ENCODE measurements around the gene FHOD3. TPM values are rescaled to one million over a fixed set of nuclear protein-coding genes. Genes with fewer than 3 reads are reported as not detected.

FHOD3 gene
- total RNA-seq, 1 donor, result 13.0 TPM

- H3K4me2 ChIP-seq (ENCODE audit: insufficient read depth, low read length), result no peak overlapping the region
- H4K20me1 ChIP-seq (ENCODE audit: insufficient read depth, low read length), result peaks cover 8% of the 10 kb centered on the region
- no peak overlapping the region for H3K4me3 ChIP-seq (ENCODE audit: insufficient read depth, low read length)
- H3K36me3 ChIP-seq (ENCODE audit: insufficient read depth, low read length), result no peaks in the 10 kb centered on the region
- H3K27me3 ChIP-seq (ENCODE audit: insufficient read depth, low read length), result no peaks in the 10 kb centered on the region
- no peak overlapping the region for H2AFZ ChIP-seq (ENCODE audit: low read length)
- TF ChIP-seq, protein P1, sequence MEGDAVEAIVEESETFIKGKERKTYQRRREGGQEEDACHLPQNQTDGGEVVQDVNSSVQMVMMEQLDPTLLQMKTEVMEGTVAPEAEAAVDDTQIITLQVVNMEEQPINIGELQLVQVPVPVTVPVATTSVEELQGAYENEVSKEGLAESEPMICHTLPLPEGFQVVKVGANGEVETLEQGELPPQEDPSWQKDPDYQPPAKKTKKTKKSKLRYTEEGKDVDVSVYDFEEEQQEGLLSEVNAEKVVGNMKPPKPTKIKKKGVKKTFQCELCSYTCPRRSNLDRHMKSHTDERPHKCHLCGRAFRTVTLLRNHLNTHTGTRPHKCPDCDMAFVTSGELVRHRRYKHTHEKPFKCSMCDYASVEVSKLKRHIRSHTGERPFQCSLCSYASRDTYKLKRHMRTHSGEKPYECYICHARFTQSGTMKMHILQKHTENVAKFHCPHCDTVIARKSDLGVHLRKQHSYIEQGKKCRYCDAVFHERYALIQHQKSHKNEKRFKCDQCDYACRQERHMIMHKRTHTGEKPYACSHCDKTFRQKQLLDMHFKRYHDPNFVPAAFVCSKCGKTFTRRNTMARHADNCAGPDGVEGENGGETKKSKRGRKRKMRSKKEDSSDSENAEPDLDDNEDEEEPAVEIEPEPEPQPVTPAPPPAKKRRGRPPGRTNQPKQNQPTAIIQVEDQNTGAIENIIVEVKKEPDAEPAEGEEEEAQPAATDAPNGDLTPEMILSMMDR (IDR thresholded peaks at IDR 0.05; ENCODE audit: extremely low read depth, low read depth, low read length), result no peak
- no peak overlapping the region for H3K27ac ChIP-seq (ENCODE audit: low read depth, low read length)
- H3K4me1 ChIP-seq (ENCODE audit: insufficient read depth, low read length), result peaks cover 15% of the 10 kb centered on the region
- no peak for DNase-seq (ENCODE audit: insufficient read length, low spot score, missing footprints)
- no peaks in the 10 kb centered on the region for H3K9me3 ChIP-seq (ENCODE audit: low read depth, low read length)
- H3K79me2 ChIP-seq (ENCODE audit: insufficient read depth, low read length), result peaks cover 8% of the 10 kb centered on the region
Observed at GRCh38 chr18:36389811-36390581, 92.5 kb downstream of the FHOD3 start.

DNA sequence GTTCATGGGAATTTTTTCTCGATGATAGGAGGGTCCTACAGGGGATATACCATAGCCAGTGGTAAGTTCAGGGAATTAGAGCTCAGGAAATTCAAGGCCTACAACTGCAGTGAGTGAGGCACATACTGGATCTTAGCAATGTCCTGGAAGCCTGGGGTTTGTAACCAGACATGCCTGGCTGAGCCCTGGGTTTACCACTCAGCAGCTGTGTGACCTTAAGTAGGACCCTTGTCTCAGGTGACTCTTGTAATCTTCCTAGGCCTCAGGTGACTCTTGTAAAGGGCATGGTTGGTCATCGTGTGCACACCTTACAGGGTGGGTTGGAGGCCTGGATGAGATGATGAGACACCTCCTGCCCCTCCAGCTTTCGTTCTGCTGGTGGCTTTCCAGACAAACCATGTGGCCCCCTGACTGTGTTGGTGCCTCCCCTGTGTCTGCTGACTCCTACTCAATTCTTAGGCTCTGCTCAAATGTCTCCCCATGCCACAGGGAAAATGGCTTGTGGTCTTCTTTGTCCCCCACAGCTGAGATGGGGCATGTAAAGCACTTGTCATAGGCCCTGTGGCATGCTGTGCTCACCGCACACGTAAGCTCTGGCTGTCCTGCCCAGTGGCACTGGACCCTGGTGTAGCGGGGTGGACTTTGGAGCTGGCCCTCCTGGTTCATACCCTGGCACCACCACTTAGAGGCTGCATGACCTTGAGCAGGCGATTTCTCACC, 94.1 kb downstream of the FHOD3 start:
- H3K4me1 ChIP-seq (ENCODE audit: insufficient read depth, low read length), result peaks cover 15% of the 10 kb centered on the region
- no peak overlapping the region for H3K4me3 ChIP-seq (ENCODE audit: insufficient read depth, low read length)
- H3K36me3 ChIP-seq (ENCODE audit: insufficient read depth, low read length), result no peaks in the 10 kb centered on the region
- H3K9me3 ChIP-seq (ENCODE audit: low read depth, low read length), result no peaks in the 10 kb centered on the region
- no peaks in the 10 kb centered on the region for H3K27me3 ChIP-seq (ENCODE audit: insufficient read depth, low read length)
- no peak overlapping the region for H2AFZ ChIP-seq (ENCODE audit: low read length)
- no peak overlapping the region for H3K4me2 ChIP-seq (ENCODE audit: insufficient read depth, low read length)
- DNase-seq (ENCODE audit: insufficient read length, low spot score, missing footprints), result no peak
- peaks cover 8% of the 10 kb centered on the region for H4K20me1 ChIP-seq (ENCODE audit: insufficient read depth, low read length)
- TF ChIP-seq, protein P1 (IDR thresholded peaks at IDR 0.05; ENCODE audit: extremely low read depth, low read depth, low read length), result no peak
- peaks cover 8% of the 10 kb centered on the region for H3K79me2 ChIP-seq (ENCODE audit: insufficient read depth, low read length)
- H3K27ac ChIP-seq (ENCODE audit: low read depth, low read length), result no peak overlapping the region

GRCh38 chr18:36392164-36392978, 94.9 kb downstream of the FHOD3 start:
- no peaks in the 10 kb centered on the region for H3K27me3 ChIP-seq (ENCODE audit: insufficient read depth, low read length)
- H3K4me1 ChIP-seq (ENCODE audit: insufficient read depth, low read length), result peaks cover 13% of the 10 kb centered on the region
- no peak overlapping the region for H3K4me2 ChIP-seq (ENCODE audit: insufficient read depth, low read length)
- peak; percentile 89 for DNase-seq (ENCODE audit: insufficient read length, low spot score, missing footprints)
- peaks cover 8% of the 10 kb centered on the region for H4K20me1 ChIP-seq (ENCODE audit: insufficient read depth, low read length)
- H3K4me3 ChIP-seq (ENCODE audit: insufficient read depth, low read length), result no peak overlapping the region
- TF ChIP-seq, protein P1 (IDR thresholded peaks at IDR 0.05; ENCODE audit: extremely low read depth, low read depth, low read length), result no peak
- H3K36me3 ChIP-seq (ENCODE audit: insufficient read depth, low read length), result no peaks in the 10 kb centered on the region
- no peaks in the 10 kb centered on the region for H3K9me3 ChIP-seq (ENCODE audit: low read depth, low read length)
- peak overlapping the region; percentile 19 for H3K27ac ChIP-seq (ENCODE audit: low read depth, low read length)
- H3K79me2 ChIP-seq (ENCODE audit: insufficient read depth, low read length), result peaks cover 8% of the 10 kb centered on the region
- H2AFZ ChIP-seq (ENCODE audit: low read length), result peak overlapping the region; percentile 49
